ENCODE measurements around the gene KCTD16.

The KCTD16 gene

DNA sequence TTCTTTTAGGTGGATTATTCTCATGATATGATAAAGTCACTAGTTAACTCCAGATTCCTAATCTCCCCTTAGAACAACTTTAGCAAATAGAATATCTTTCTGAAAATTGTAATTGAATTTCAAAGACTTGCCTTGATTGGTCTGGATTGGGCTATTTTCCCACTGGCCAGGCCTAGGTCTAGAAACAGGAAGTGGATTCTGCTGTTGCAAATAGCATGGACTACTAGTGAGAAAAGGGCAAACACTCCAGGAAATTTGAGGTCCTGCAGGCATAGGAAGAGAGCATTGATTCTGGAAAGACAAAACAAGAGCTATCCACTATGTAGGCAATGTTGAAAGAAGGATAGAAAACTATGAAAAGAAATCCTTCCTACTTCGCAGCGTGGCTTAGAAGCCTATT, 113.4 kb downstream of the KCTD16 start:
- Histone ChIP-seq H3K4me3 (ENCODE audit: low read length, poor library complexity, severe bottlenecking) (no peak overlapping the region), H3K4me2 (ENCODE audit: low read depth, low read length, poor library complexity, severe bottlenecking) (no peak overlapping the region), H3K9me2 (replicated peaks; ENCODE audit: low read depth, low read length) (no peaks in the 10 kb centered on the region), H3F3A (ENCODE audit: low read depth) (no peaks in the 10 kb centered on the region), H3K9ac (ENCODE audit: low read depth, low read length, poor library complexity, severe bottlenecking) (no peak overlapping the region), H3K9me3 (ENCODE audit: insufficient read depth, low read depth, low read length) (no peaks in the 10 kb centered on the region), H3K79me2 (ENCODE audit: insufficient read depth, low read length) (no peaks in the 10 kb centered on the region), H2AFZ (ENCODE audit: low read length) (no peak overlapping the region), H3K36me3 (ENCODE audit: insufficient read depth, low read length) (no peaks in the 10 kb centered on the region), H4K20me1 (ENCODE audit: insufficient read depth, low read length, poor library complexity, severe bottlenecking) (no peaks in the 10 kb centered on the region), H3K4me1 (ENCODE audit: insufficient read depth, low read length, poor library complexity, severe bottlenecking) (no peaks in the 10 kb centered on the region), H3K27me3 (ENCODE audit: insufficient read depth, low read length, poor library complexity, severe bottlenecking) (no peaks in the 10 kb centered on the region)
- TF ChIP-seq, protein P1, sequence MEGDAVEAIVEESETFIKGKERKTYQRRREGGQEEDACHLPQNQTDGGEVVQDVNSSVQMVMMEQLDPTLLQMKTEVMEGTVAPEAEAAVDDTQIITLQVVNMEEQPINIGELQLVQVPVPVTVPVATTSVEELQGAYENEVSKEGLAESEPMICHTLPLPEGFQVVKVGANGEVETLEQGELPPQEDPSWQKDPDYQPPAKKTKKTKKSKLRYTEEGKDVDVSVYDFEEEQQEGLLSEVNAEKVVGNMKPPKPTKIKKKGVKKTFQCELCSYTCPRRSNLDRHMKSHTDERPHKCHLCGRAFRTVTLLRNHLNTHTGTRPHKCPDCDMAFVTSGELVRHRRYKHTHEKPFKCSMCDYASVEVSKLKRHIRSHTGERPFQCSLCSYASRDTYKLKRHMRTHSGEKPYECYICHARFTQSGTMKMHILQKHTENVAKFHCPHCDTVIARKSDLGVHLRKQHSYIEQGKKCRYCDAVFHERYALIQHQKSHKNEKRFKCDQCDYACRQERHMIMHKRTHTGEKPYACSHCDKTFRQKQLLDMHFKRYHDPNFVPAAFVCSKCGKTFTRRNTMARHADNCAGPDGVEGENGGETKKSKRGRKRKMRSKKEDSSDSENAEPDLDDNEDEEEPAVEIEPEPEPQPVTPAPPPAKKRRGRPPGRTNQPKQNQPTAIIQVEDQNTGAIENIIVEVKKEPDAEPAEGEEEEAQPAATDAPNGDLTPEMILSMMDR (conservative IDR thresholded peaks at IDR 0.05; ENCODE audit: low read length) = no peak
- no peak for TF ChIP-seq EZH2phosphoT487 (IDR thresholded peaks at IDR 0.05; ENCODE audit: borderline replicate concordance)

- TF ChIP-seq EZH2phosphoT487 (IDR thresholded peaks at IDR 0.05; ENCODE audit: borderline replicate concordance) = no peak
- TF ChIP-seq, protein P1 (conservative IDR thresholded peaks at IDR 0.05; ENCODE audit: low read length) = no peak
- Histone ChIP-seq H2AFZ (ENCODE audit: low read length) (no peak overlapping the region), H3K4me2 (ENCODE audit: low read depth, low read length, poor library complexity, severe bottlenecking) (no peak overlapping the region), H3K4me1 (ENCODE audit: insufficient read depth, low read length, poor library complexity, severe bottlenecking) (no peaks in the 10 kb centered on the region), H3K4me3 (ENCODE audit: low read length, poor library complexity, severe bottlenecking) (no peak overlapping the region), H3K36me3 (ENCODE audit: insufficient read depth, low read length) (no peaks in the 10 kb centered on the region), H3K9ac (ENCODE audit: low read depth, low read length, poor library complexity, severe bottlenecking) (no peak overlapping the region), H4K20me1 (ENCODE audit: insufficient read depth, low read length, poor library complexity, severe bottlenecking) (no peaks in the 10 kb centered on the region), H3F3A (ENCODE audit: low read depth) (no peaks in the 10 kb centered on the region), H3K9me3 (ENCODE audit: insufficient read depth, low read depth, low read length) (no peaks in the 10 kb centered on the region), H3K79me2 (ENCODE audit: insufficient read depth, low read length) (no peaks in the 10 kb centered on the region), H3K9me2 (replicated peaks; ENCODE audit: low read depth, low read length) (no peaks in the 10 kb centered on the region), H3K27me3 (ENCODE audit: insufficient read depth, low read length, poor library complexity, severe bottlenecking) (no peaks in the 10 kb centered on the region)
These were observed 114.3 kb downstream of the KCTD16 start for GRCh38 chr5:144284931-144285502.

GRCh38 chr5:144289277-144289676, 118.6 kb downstream of the KCTD16 start:
- no peaks in the 10 kb centered on the region for H4K20me1 ChIP-seq (ENCODE audit: insufficient read depth, low read length, poor library complexity, severe bottlenecking)
- no peak for TF ChIP-seq EZH2phosphoT487 (IDR thresholded peaks at IDR 0.05; ENCODE audit: borderline replicate concordance)
- H3K9me3 ChIP-seq (ENCODE audit: insufficient read depth, low read depth, low read length) = no peaks in the 10 kb centered on the region
- H3K4me1 ChIP-seq (ENCODE audit: insufficient read depth, low read length, poor library complexity, severe bottlenecking) = no peaks in the 10 kb centered on the region
- no peaks in the 10 kb centered on the region for H3K27me3 ChIP-seq (ENCODE audit: insufficient read depth, low read length, poor library complexity, severe bottlenecking)
- H3K4me3 ChIP-seq (ENCODE audit: low read length, poor library complexity, severe bottlenecking) = no peak overlapping the region
- no peaks in the 10 kb centered on the region for H3K79me2 ChIP-seq (ENCODE audit: insufficient read depth, low read length)
- H2AFZ ChIP-seq (ENCODE audit: low read length) = no peak overlapping the region
- no peaks in the 10 kb centered on the region for H3F3A ChIP-seq (ENCODE audit: low read depth)
- H3K36me3 ChIP-seq (ENCODE audit: insufficient read depth, low read length) = no peaks in the 10 kb centered on the region
- no peaks in the 10 kb centered on the region for H3K9me2 ChIP-seq (replicated peaks; ENCODE audit: low read depth, low read length)
- no peak overlapping the region for H3K9ac ChIP-seq (ENCODE audit: low read depth, low read length, poor library complexity, severe bottlenecking)
- H3K4me2 ChIP-seq (ENCODE audit: low read depth, low read length, poor library complexity, severe bottlenecking) = no peak overlapping the region

DNA sequence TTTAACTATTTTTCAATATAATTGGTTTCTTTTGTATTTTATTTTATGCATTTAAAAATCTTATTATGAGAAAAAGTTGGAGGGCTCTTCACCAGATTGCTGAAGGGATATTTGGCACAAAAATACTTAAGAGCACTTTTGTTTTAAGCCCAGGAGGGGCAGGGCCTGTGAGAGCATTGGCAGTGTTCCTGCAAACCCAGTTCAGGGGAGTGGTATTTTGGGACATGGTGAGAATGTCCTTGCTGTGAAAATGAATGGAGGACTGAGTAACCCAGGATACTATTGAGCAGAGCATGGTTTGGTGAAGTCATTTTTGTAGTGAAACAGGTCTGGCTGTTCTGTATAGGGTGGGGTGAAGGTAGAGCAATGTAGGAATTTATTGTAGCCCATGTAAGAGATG, 121.4 kb downstream of the KCTD16 start:
- H3K27me3 ChIP-seq (ENCODE audit: insufficient read depth, low read length, poor library complexity, severe bottlenecking) = no peaks in the 10 kb centered on the region

More for the DNA sequence above, 121.4 kb downstream of the KCTD16 start:
- H3K79me2 ChIP-seq (ENCODE audit: insufficient read depth, low read length) = no peaks in the 10 kb centered on the region
- TF ChIP-seq, protein P1 (conservative IDR thresholded peaks at IDR 0.05; ENCODE audit: low read length) = no peak
- TF ChIP-seq EZH2phosphoT487 (IDR thresholded peaks at IDR 0.05; ENCODE audit: borderline replicate concordance) = no peak
- H4K20me1 ChIP-seq (ENCODE audit: insufficient read depth, low read length, poor library complexity, severe bottlenecking) = no peaks in the 10 kb centered on the region
- no peak overlapping the region for H3K9ac ChIP-seq (ENCODE audit: low read depth, low read length, poor library complexity, severe bottlenecking)
- no peaks in the 10 kb centered on the region for H3K9me2 ChIP-seq (replicated peaks; ENCODE audit: low read depth, low read length)
- H2AFZ ChIP-seq (ENCODE audit: low read length) = no peak overlapping the region
- no peaks in the 10 kb centered on the region for H3F3A ChIP-seq (ENCODE audit: low read depth)
- H3K4me1 ChIP-seq (ENCODE audit: insufficient read depth, low read length, poor library complexity, severe bottlenecking) = no peaks in the 10 kb centered on the region
- H3K9me3 ChIP-seq (ENCODE audit: insufficient read depth, low read depth, low read length) = no peaks in the 10 kb centered on the region
- no peak overlapping the region for H3K4me2 ChIP-seq (ENCODE audit: low read depth, low read length, poor library complexity, severe bottlenecking)
- H3K4me3 ChIP-seq (ENCODE audit: low read length, poor library complexity, severe bottlenecking) = no peak overlapping the region
- H3K36me3 ChIP-seq (ENCODE audit: insufficient read depth, low read length) = no peaks in the 10 kb centered on the region

All from Loucy (cell line).